Natural killer cell (primary cell): ENCODE data around the gene PLB1. TPM values are rescaled to one million over a fixed set of nuclear protein-coding genes. Genes with fewer than 3 reads are reported as not detected.

Experiments
- ATAC-seq, 3 donors: fragments of 150-1000 bp in 2 of 3; fragments of 200-7000 bp in 1 of 3; cut with Tn5 transposase; 1 replicate in 1 of 3; 2 replicates in 2 of 3; pipeline ENCODE4 v1.10.0; 2021; ENCODE audit warnings: mild to moderate bottlenecking in 2 of 3, moderate library complexity in 2 of 3
- DNase-seq, 2 donors: peaks; one replicate each; pipeline versions ENCODE4 v3.0.0 to v3.0.0-alpha.2; 2013 to 2021; ENCODE audit warnings: mixed read lengths in 1 of 2
- H3K27ac ChIP-seq: one replicate; pipeline ENCODE4 v1.5.1; 2013; ENCODE audit warnings: mild to moderate bottlenecking, low read length
- H3K27me3 ChIP-seq: one replicate; pipeline ENCODE4 v1.6.1; 2013; ENCODE audit warnings: low read length; ENCODE audit not compliant: control insufficient read depth, insufficient read depth
- H3K36me3 ChIP-seq: one replicate; pipeline ENCODE4 v1.6.1; 2013; ENCODE audit warnings: low read length; ENCODE audit not compliant: control insufficient read depth, insufficient read depth
- H3K4me1 ChIP-seq: one replicate; pipeline ENCODE4 v1.6.1; 2013; ENCODE audit warnings: low read length; ENCODE audit not compliant: control insufficient read depth, insufficient read depth
- H3K4me3 ChIP-seq: one replicate; pipeline ENCODE4 v1.5.1; 2013; ENCODE audit warnings: low read length
- H3K9me3 ChIP-seq: one replicate; pipeline ENCODE4 v1.6.1; 2013; ENCODE audit warnings: low read length; ENCODE audit not compliant: control insufficient read depth, insufficient read depth
- H3K27ac Mint-ChIP-seq, 2 donors: one replicate each; pipeline ENCODE4 v1.8.0; 2022; ENCODE audit warnings: mild to moderate bottlenecking in 2 of 2, mixed read lengths in 2 of 2, moderate library complexity in 1 of 2
- H3K27me3 Mint-ChIP-seq, 2 donors: one replicate each; pipeline ENCODE4 v1.8.0; 2022; ENCODE audit warnings: low read depth in 2 of 2, mixed read lengths in 2 of 2
- H3K36me3 Mint-ChIP-seq: one replicate; pipeline ENCODE4 v1.8.0; 2022; ENCODE audit warnings: mixed read lengths
- H3K4me1 Mint-ChIP-seq, 2 donors: one replicate each; pipeline ENCODE4 v1.8.0; 2022; ENCODE audit warnings: mixed read lengths in 2 of 2
- H3K4me3 Mint-ChIP-seq: one replicate; pipeline ENCODE4 v1.8.0; 2022; ENCODE audit warnings: mild to moderate bottlenecking, moderate library complexity, mixed read lengths
- H3K9me3 Mint-ChIP-seq, 2 donors: one replicate each; pipeline ENCODE4 v1.8.0; 2022; ENCODE audit warnings: mixed read lengths in 2 of 2
- WGBS: methylation state at CpG from one replicate; pipeline ENCODE4 v1.1.7; 2013; ENCODE audit warnings: missing lambda C conversion rate; ENCODE audit not compliant: insufficient coverage; 5-methylcytosine and 5-hydroxymethylcytosine counted together
- intact Hi-C: fragments of 100-400 bp; cut with micrococcal nuclease; formaldehyde crosslinking; loops from one replicate; pipeline ENCODE4 v1.14.2; 2022
- total RNA-seq, 4 donors: library from RNA; stranded (reverse); fragments of 120-200 nt in 1 of 4; gene quantifications; one replicate each; pipeline versions ENCODE4 v1.2.3 to v1.2.4, GENCODE V29; 2013 to 2022
- TF ChIP-seq, protein P1 (sequence below): fragments of 200-600 bp; IDR thresholded peaks from one replicate; pipeline ENCODE4 v1.8.0; 2022; ENCODE audit warnings: antibody characterized with exemption

PLB1 gene
- total RNA-seq, 3 donors from 2014 or later (not counting 1 experiment from before 2014, with no cell fraction given), result 1.7 to 2.6 (median 1.9) TPM

DNA sequence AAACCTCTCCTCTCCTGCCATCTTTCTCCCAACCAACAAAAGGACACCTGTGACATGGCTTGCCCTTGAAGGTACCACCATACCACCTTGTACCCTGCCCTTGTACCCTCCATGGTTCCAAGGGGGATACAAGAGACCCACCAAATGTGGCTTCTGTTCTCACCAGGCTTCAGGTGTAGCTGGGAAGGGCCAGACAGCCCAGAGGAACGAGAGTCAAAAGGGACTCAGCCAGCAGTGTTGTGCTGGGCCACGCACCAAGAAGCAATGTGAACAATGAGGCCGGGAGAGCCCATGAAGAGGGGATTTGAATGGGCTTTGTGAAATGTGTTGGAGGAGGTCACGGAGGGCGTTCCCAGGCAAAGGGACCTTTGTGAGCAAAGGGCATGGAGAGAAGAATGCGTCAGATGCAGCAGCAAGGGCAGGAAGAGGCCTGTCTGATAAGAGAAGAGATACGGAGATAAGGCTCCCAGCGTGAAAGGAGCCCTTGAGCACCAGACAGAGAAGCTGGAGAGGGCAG is 48.6 kb downstream of the PLB1 start:
- H3K27ac ChIP-seq, result peak overlapping the region; percentile 74
- H3K4me1 ChIP-seq, result peaks cover 71% of the 10 kb centered on the region
- Mint-ChIP-seq H3K27ac (peak overlapping the region; percentile 75 to 85), H3K36me3 (no peaks in the 10 kb centered on the region), H3K4me1 (peaks cover 43 to 54% of the 10 kb centered on the region in 2 donors), H3K9me3 (no peaks in the 10 kb centered on the region), H3K27me3 (no peaks in the 10 kb centered on the region), H3K4me3 (peak overlapping the region; percentile 71)
- no peak overlapping the region for H3K4me3 ChIP-seq
- 71% methylated on average over 8 of the region's 8 CpGs for WGBS
- H3K36me3 ChIP-seq, result no peaks in the 10 kb centered on the region
- intact Hi-C loops, result loop anchor here (1.0 kb wide), 1 partner anchor 36 kb away; no protein-coding TSS in a partner anchor
- no peaks in the 10 kb centered on the region for H3K9me3 ChIP-seq
- DNase-seq (peak; percentile 20 to 52), ATAC-seq (peak; percentile 22 to 52 (median 27))
- TF ChIP-seq, protein P1, sequence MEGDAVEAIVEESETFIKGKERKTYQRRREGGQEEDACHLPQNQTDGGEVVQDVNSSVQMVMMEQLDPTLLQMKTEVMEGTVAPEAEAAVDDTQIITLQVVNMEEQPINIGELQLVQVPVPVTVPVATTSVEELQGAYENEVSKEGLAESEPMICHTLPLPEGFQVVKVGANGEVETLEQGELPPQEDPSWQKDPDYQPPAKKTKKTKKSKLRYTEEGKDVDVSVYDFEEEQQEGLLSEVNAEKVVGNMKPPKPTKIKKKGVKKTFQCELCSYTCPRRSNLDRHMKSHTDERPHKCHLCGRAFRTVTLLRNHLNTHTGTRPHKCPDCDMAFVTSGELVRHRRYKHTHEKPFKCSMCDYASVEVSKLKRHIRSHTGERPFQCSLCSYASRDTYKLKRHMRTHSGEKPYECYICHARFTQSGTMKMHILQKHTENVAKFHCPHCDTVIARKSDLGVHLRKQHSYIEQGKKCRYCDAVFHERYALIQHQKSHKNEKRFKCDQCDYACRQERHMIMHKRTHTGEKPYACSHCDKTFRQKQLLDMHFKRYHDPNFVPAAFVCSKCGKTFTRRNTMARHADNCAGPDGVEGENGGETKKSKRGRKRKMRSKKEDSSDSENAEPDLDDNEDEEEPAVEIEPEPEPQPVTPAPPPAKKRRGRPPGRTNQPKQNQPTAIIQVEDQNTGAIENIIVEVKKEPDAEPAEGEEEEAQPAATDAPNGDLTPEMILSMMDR, result no peak
- H3K27me3 ChIP-seq, result no peaks in the 10 kb centered on the region

GRCh38 chr2:28544922-28545589 is 49.2 kb downstream of the PLB1 start:
- H3K4me3 Mint-ChIP-seq, result peak overlapping the region; percentile 71
- H3K9me3 ChIP-seq, result no peaks in the 10 kb centered on the region
- no peaks in the 10 kb centered on the region for H3K27me3 Mint-ChIP-seq
- intact Hi-C loops, result loop anchor here (1.0 to 5.0 kb wide), 2 partner anchors 37 to 138 kb away; no protein-coding TSS in a partner anchor
- peak overlapping the region; percentile 75 to 85 for H3K27ac Mint-ChIP-seq
- no peaks in the 10 kb centered on the region for H3K36me3 Mint-ChIP-seq
- no peaks in the 10 kb centered on the region for H3K36me3 ChIP-seq
- no peaks in the 10 kb centered on the region for H3K9me3 Mint-ChIP-seq
- H3K4me3 ChIP-seq, result no peak overlapping the region
- peak overlapping the region; percentile 74 for H3K27ac ChIP-seq
- TF ChIP-seq, protein P1, result no peak
- H3K4me1 Mint-ChIP-seq, result peaks cover 43 to 54% of the 10 kb centered on the region in 2 donors
- H3K27me3 ChIP-seq, result no peaks in the 10 kb centered on the region
- peak; percentile 61 to 80 (median 71) for ATAC-seq
- DNase-seq, result peak; percentile 20 to 61
- H3K4me1 ChIP-seq, result peaks cover 76% of the 10 kb centered on the region
- WGBS, result 47% methylated on average over 16 of the region's 18 CpGs

GRCh38 chr2:28545590-28546200 is 49.8 kb downstream of the PLB1 start:
- Mint-ChIP-seq H3K4me3 (peak overlapping the region; percentile 71), H3K27ac (peak overlapping the region; percentile 75 to 85), H3K4me1 (peaks cover 43 to 54% of the 10 kb centered on the region in 2 donors), H3K27me3 (no peaks in the 10 kb centered on the region), H3K9me3 (no peaks in the 10 kb centered on the region), H3K36me3 (no peaks in the 10 kb centered on the region)
- Histone ChIP-seq H3K27me3 (no peaks in the 10 kb centered on the region), H3K9me3 (no peaks in the 10 kb centered on the region), H3K27ac (peak overlapping the region; percentile 74), H3K36me3 (no peaks in the 10 kb centered on the region), H3K4me3 (no peak overlapping the region), H3K4me1 (peaks cover 77% of the 10 kb centered on the region)
- intact Hi-C loops, result loop anchor here (5.0 kb wide), 1 partner anchor 138 kb away; no protein-coding TSS in a partner anchor
- TF ChIP-seq, protein P1, result no peak
- 69% methylated on average over 9 of the region's 9 CpGs for WGBS
- DNase-seq (peak in 1 of 2 donors; percentile 62), ATAC-seq (peak; percentile 4 to 43 (median 18))
